Activated CD4-positive, alpha-beta T cell treated with anti-CD3 and anti-CD28 coated beads, Interleukin-2, Interleukin-4, amounts not matched to agents 100 ng/mL and 50 ng/mL, durations not matched to agents 16 hours and 8 hours (primary cell): Measurements from ENCODE around the gene NUAK1.
"Not testable (repeated sequence)": the region's sequence is repeated elsewhere in the genome, so short reads cannot be mapped to it uniquely, and the experiment has no call there.

Source experiments
- DNase-seq: peaks from one replicate; pipeline ENCODE4 v3.0.0-alpha.2; 2020; ENCODE audit warnings: low spot score

NUAK1 gene

GRCh38 chr12:106146987-106147386 is 8.2 kb upstream of the NUAK1 start:
- no peak for DNase-seq

GRCh38 chr12:106145539-106146447 is 7.0 kb upstream of the NUAK1 start:
- DNase-seq = no peak

GRCh38 chr12:106144847-106145246 is 6.1 kb upstream of the NUAK1 start:
- DNase-seq = no peak

GRCh38 chr12:106142591-106143261 is 4.0 kb upstream of the NUAK1 start:
- no peak for DNase-seq

- not testable (repeated sequence) for DNase-seq
These were observed 3.2 kb upstream of the NUAK1 start for GRCh38 chr12:106141920-106142319.

- no peak for DNase-seq
These were observed 2.7 kb upstream of the NUAK1 start for GRCh38 chr12:106141452-106141851.

GRCh38 chr12:106141003-106141402 is 2.2 kb upstream of the NUAK1 start:
- no peak for DNase-seq

GRCh38 chr12:106140223-106140986 is 1.7 kb upstream of the NUAK1 start:
- DNase-seq = no peak

GRCh38 chr12:106139422-106140171 is 843 bp upstream of the NUAK1 start:
- no peak for DNase-seq

GRCh38 chr12:106138357-106138632 is 459 bp downstream of the NUAK1 start:
- DNase-seq = no peak

- DNase-seq = no peak
These were observed 1.0 kb downstream of the NUAK1 start for GRCh38 chr12:106137530-106138356.

- DNase-seq = peak; percentile 69
These were observed 2.5 kb downstream of the NUAK1 start for GRCh38 chr12:106136263-106136662.

GRCh38 chr12:106135781-106136180 is 3.0 kb downstream of the NUAK1 start:
- no peak for DNase-seq

- DNase-seq = no peak
These were observed 3.7 kb downstream of the NUAK1 start for GRCh38 chr12:106135075-106135474.

GRCh38 chr12:106134294-106134949 is 4.3 kb downstream of the NUAK1 start:
- no peak for DNase-seq

- no peak for DNase-seq
These were observed 5.3 kb downstream of the NUAK1 start for GRCh38 chr12:106133136-106134087.

- no peak for DNase-seq
These were observed 6.3 kb downstream of the NUAK1 start for GRCh38 chr12:106132175-106133135.

- DNase-seq = no peak
These were observed 7.1 kb downstream of the NUAK1 start for GRCh38 chr12:106131676-106132075.
